K562 (cell line): ENCODE measurements around the gene SLC8A1.

Source experiments
- CTCF ChIP-seq, 3 experiments: IDR thresholded peaks in 2 of 3; conservative IDR thresholded peaks in 1 of 3; 2 replicates each; pipeline ENCODE4 v1.5.1; 2011 to 2012; ENCODE audit warnings: low read length in 3 of 3, mild to moderate bottlenecking in 3 of 3, control low read depth in 2 of 3, improper control_type of control experiment in 1 of 3, inconsistent platforms in 1 of 3, low read depth in 1 of 3, mixed read lengths in 1 of 3, moderate library complexity in 1 of 3; ENCODE audit not compliant: insufficient read depth in 2 of 3
- MTA1 ChIP-seq: fragments of 450-650 bp; IDR thresholded peaks from 2 replicates; pipeline ENCODE4 v1.6.1; 2017; ENCODE audit warnings: borderline replicate concordance
- POLR2AphosphoS5 ChIP-seq: IDR thresholded peaks from 2 replicates; pipeline ENCODE4 v1.6.1; 2011; ENCODE audit warnings: mild to moderate bottlenecking, low read depth, low read length, moderate library complexity; ENCODE audit not compliant: control insufficient read depth, insufficient read depth
- PPARD ChIP-seq: fragments of 250-450 bp; sonication (Bioruptor Pico); IDR thresholded peaks from 2 replicates; pipeline ENCODE4 v1.8.0; 2022; ENCODE audit warnings: inconsistent platforms, mild to moderate bottlenecking, moderate library complexity
- RAD51 ChIP-seq: fragments of 450-650 bp; IDR thresholded peaks from 2 replicates; pipeline ENCODE4 v1.7.1; 2016; ENCODE audit warnings: low read depth, mild to moderate bottlenecking, borderline replicate concordance
- SREBF2 ChIP-seq: sonication (generic); formaldehyde crosslinking; IDR thresholded peaks from 2 replicates; pipeline ENCODE4 v1.4.0; 2020; ENCODE audit warnings: mild to moderate bottlenecking, missing genetic modification reagents
- ZNF232 ChIP-seq: sonication (generic); formaldehyde crosslinking; IDR thresholded peaks from 2 replicates; pipeline ENCODE4 v1.8.0; 2022; ENCODE audit warnings: mild to moderate bottlenecking, missing genetic modification reagents

GRCh38 chr2:40466332-40466906 is 14.5 kb upstream of the SLC8A1 start:
- no peak for TF ChIP-seq ZNF232 (CRISPR knock-in tag)
- TF ChIP-seq POLR2AphosphoS5: no peak
- no peak for TF ChIP-seq MTA1
- TF ChIP-seq CTCF (IDR thresholded peaks at IDR 0.05 in 2 of 3, conservative IDR thresholded peaks at IDR 0.05 in 1 of 3; ENCODE audit: insufficient read depth in 2 of 3, low read depth in 1 of 3, low read length in 3 of 3): no peak
- no peak for TF ChIP-seq SREBF2 (CRISPR knock-in tag)
- no peak for TF ChIP-seq RAD51
- TF ChIP-seq PPARD (CRISPR knock-in tag): no peak
